Glomerular visceral epithelial cell (primary cell): ENCODE measurements around the gene WDR31.
"Not testable (repeated sequence)": the region's sequence is repeated elsewhere in the genome, so short reads cannot be mapped to it uniquely, and the experiment has no call there.

Source experiments
- DNase-seq: peaks from one replicate; pipeline ENCODE4 v3.0.0-alpha.2; 2016; ENCODE audit errors: extremely low spot score

WDR31 gene

DNA sequence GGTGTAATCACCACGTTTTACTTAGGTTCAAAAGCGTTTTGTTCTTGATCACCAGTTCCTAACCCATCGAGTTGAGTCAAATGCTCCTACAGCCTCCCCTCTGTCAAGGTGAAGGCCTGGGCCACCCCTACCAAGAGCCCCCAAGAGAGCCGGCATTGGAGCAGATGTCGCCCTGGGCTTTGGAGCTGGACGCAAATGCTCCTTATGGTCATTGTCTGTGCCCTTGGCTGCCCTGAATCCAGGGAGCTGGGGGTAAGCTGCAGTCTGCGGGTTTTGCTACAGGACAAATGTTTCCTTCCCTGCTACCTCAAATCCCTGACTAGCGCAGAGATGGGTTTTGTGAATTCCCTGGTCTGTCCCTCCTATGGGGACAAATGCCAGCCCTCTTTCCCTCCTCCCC, 41.8 kb downstream of the WDR31 start:
- DNase-seq, result no peak

DNA sequence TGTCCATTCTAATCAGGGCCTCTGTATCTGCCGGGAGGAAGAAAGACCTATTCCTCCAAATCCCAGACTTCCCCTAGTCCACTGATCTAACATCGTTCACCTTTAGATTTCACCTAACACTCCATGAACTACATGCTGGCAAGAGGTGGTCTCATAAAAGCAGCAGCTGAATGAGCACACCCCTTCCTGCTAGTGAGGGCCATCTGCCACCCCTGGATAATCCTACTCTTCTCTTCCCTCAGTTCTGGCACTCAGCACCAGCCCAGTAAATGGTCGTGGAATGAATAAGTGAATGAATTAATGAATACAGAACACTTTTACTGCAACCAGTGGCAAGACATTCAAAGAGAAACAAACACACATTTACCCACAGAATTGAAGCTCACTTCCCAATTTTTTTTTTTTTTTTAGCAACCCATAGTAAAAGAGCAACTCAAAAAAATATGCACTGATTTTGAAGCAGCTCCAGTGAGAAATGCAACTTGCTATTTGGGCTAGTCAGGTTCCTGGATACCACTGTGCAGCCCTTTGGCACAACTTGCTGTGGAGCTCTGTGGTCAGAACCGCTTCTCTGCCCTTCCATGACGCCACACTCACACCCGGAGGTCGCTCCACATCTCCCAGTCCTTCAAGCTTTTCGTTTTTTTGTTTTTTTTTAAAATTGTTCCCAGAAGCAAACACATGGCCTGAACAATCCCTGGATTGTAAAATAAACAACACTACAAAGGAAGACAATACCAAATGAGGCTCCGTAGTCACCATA, 43.1 kb downstream of the WDR31 start:
- DNase-seq, result no peak

GRCh38 chr9:113296247-113296646, 43.8 kb downstream of the WDR31 start:
- DNase-seq, result not testable (repeated sequence)

- DNase-seq, result no peak
These were observed 46.7 kb downstream of the WDR31 start for GRCh38 chr9:113293285-113293878.

- no peak for DNase-seq
These were observed 49.9 kb downstream of the WDR31 start for GRCh38 chr9:113290052-113290607.

DNA sequence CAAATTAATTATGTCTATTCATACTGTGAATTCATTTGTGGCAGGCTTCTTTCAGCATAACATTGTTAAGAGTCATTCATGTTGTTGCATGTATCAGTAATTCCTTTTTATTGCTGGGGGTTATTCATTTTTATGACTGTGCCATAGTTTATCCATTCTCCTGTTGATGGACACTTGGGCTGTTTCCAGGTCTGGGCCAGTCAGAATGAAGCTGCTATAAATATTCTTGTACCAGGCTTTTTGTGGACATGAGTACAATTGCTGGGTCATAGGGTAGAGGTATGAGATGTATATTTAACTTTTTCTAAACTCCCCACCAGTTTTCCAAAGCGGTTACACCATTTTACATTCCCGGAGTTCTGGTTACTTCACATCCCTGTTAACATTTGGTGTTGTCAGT, 51.0 kb downstream of the WDR31 start:
- no peak for DNase-seq

DNA sequence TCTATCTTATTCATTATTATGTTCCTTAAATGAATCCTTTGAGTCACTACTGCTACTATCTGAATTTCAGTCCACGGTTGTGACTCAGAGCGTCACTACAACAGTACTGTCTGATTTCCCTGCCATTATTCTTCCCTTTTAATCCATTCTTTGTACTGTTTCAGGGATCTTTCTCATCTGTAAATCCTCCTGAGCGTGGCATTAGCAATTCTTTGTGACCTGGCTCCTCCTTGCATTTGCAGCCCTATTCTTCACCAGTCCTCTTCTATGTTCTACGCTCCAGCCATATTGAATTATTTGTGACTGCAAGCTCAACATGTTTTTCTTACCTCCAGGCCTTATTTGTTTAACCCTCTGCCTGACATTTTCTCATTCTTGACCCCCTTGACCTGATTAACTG, 58.7 kb downstream of the WDR31 start:
- DNase-seq, result no peak

GRCh38 chr9:113278840-113279239, 61.2 kb downstream of the WDR31 start:
- no peak for DNase-seq

DNA sequence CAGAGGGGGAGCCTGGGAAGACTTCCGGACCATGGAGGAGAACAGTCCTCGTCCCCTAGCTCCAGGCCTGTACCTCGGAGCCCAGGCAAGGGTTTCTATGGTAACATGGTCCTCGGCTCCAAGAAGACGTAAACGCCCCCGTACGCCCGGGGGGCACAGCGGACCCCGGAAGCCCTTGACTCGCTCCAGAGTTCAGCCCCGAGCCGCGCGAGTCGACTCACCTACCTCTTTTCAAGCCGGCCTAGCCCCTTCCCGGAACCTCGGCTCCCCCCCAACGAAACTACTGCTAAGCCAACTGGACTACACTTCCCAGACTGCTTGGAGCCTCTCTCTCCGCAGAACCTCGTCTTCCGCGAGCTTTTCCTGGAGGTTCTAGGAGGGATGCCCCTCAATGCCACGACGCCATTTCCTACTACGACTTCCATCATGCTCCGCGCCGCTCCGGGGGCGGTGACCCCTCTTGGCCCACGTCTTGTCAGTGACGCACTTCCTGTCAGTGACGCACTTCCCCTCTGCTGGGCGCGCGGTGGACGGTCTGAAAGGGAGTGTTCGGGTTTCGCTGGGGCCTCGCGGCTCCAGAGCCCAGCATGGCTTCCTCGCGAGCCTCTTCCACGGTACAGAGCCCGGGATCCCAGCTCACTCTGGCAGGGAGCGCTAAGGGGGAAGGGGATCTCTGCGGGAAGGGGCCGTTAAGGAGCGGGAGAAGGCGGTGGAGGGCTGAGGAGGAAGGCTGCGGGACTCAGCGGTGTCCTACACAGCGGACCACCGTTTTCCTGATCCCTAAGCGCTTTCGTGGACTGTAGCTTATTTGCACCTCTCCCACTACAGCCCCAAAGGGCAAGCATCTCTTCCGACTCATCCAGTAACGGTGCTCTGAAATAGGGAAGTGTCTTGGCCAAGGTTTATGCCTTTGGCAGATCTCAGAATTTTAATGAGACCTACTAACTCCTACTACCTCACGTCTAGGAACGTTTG, 64.6 kb downstream of the WDR31 start, which contains the start of the genes CDC26 and PRPF4:
CDC26 (minus strand) TSS at position 416 of the 975 bp plus-strand sequence. CDS start 3,065 bp downstream, outside the sequence.
PRPF4 (plus strand) TSS at position 502 of the 975 bp plus-strand sequence; CDS start at position 588, 86 bp downstream.
- peak; percentile 97 for DNase-seq

GRCh38 chr9:113274474-113275156, 65.5 kb downstream of the WDR31 start:
- peak; percentile 51 for DNase-seq

DNA sequence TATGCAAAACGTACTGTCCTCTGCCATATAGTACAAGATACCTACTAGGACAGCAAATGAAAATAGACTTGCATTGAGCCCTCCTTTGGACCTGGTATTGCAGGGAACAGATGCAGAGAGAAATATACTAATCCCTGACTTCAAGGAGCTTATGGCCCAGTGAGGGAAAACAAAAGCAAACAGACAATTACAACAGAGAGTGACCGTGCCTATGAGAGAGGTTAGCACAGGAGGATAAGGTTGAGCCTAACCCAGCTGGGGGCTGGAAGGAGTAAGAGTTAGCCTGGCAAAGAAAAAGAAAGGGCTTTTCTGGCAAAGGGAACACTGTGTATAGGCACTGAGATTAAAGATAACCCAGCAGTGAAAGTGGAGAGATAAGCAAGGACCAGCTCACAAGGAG, 70.2 kb downstream of the WDR31 start:
- no peak for DNase-seq

- no peak for DNase-seq
These were observed 70.7 kb downstream of the WDR31 start for GRCh38 chr9:113269355-113269754.

GRCh38 chr9:113267911-113268566, 72.0 kb downstream of the WDR31 start:
- DNase-seq, result no peak

DNA sequence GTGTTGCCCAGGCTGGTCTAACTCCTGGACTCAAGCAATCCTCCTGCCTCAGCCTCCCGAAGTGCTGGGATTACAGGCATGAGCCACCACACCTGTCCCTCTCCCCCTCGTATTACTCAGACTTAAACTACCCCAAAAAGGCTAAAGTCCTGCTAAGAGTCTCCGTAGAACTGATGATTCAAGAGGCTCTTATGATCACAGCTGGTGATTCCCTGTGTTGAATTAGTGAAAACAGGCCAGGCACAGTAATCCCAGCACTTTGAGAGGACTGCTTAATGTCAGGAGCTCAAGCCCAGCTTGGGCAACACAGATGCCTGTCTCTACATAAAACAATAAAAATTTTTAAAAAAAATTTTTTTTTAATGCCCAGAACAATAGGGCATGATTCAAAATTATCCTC, 73.9 kb downstream of the WDR31 start:
- DNase-seq, result no peak
